Eye (tissue), 1 donor: ENCODE measurements around the gene SELENOI.
"Not testable (repeated sequence)": the region's sequence is repeated elsewhere in the genome, so short reads cannot be mapped to it uniquely, and the experiment has no call there.

Experiments
- DNase-seq: peaks from one replicate; pipeline ENCODE4 v3.0.0-alpha.2; 2015

SELENOI gene

GRCh38 chr2:26359886-26360473 is 14.0 kb downstream of the SELENOI start:
- DNase-seq = no peak

- DNase-seq = no peak
Measured at GRCh38 chr2:26363323-26363722, 17.4 kb downstream of the SELENOI start.

- DNase-seq = no peak
Measured at GRCh38 chr2:26363958-26364357, 18.0 kb downstream of the SELENOI start.

- no peak for DNase-seq
Measured at GRCh38 chr2:26364669-26365068, 18.7 kb downstream of the SELENOI start.

GRCh38 chr2:26366957-26367356 is 21.0 kb downstream of the SELENOI start:
- DNase-seq = no peak

- not testable (repeated sequence) for DNase-seq
Measured at GRCh38 chr2:26369664-26370063, 23.7 kb downstream of the SELENOI start.

GRCh38 chr2:26370909-26371308 is 25.0 kb downstream of the SELENOI start:
- DNase-seq = not testable (repeated sequence)

- no peak for DNase-seq
Measured at GRCh38 chr2:26376799-26377198, 30.9 kb downstream of the SELENOI start.

- DNase-seq = no peak
Measured at GRCh38 chr2:26380281-26380680, 34.3 kb downstream of the SELENOI start.

GRCh38 chr2:26382564-26382963 is 36.6 kb downstream of the SELENOI start:
- no peak for DNase-seq

- DNase-seq = no peak
Measured at GRCh38 chr2:26384183-26384582, 38.2 kb downstream of the SELENOI start.

GRCh38 chr2:26384597-26384996 is 38.7 kb downstream of the SELENOI start:
- DNase-seq = no peak

GRCh38 chr2:26387189-26387588 is 41.2 kb downstream of the SELENOI start:
- DNase-seq = no peak

- no peak for DNase-seq
Measured at GRCh38 chr2:26394694-26395093, 48.8 kb downstream of the SELENOI start.

- DNase-seq = no peak
Measured at GRCh38 chr2:26395394-26395793, 49.5 kb downstream of the SELENOI start.

GRCh38 chr2:26396734-26397298 is 50.9 kb downstream of the SELENOI start:
- DNase-seq = no peak

GRCh38 chr2:26399771-26400376 is 53.9 kb downstream of the SELENOI start:
- peak; percentile 26 for DNase-seq

- DNase-seq = no peak
Measured at GRCh38 chr2:26400723-26401122, 54.8 kb downstream of the SELENOI start.

- peak; percentile 93 for DNase-seq
Measured at GRCh38 chr2:26401739-26402541, 56.0 kb downstream of the SELENOI start, which contains the start of gene DRC1. Gene DRC1 (plus strand): TSS chr2:26401920. CDS start chr2:26401990, 70 bp downstream.

GRCh38 chr2:26407526-26407925 is 61.6 kb downstream of the SELENOI start:
- no peak for DNase-seq

GRCh38 chr2:26409785-26410184 is 63.8 kb downstream of the SELENOI start:
- no peak for DNase-seq

GRCh38 chr2:26410764-26411243 is 64.9 kb downstream of the SELENOI start:
- DNase-seq = no peak

- DNase-seq = no peak
Measured at GRCh38 chr2:26411419-26411818, 65.5 kb downstream of the SELENOI start.
